ENCODE measurements around the gene KCNJ6.

- TF ChIP-seq CTCF (IDR thresholded peaks at IDR 0.05; ENCODE audit: insufficient read depth, low read depth, low read length) (no peak), EZH2 (IDR thresholded peaks at IDR 0.05; ENCODE audit: insufficient read depth, low read length) (no peak)
Measured at GRCh38 chr21:37696936-37697335, 219.3 kb downstream of the KCNJ6 start.

Measured in astrocyte (in vitro differentiated cells and primary cell).